GM18861 (cell line): Measurements from ENCODE around the gene CACNA1C.

Experiments
- ATAC-seq: cut with Tn5 transposase; IDR thresholded peaks from one replicate; pipeline ENCODE4 v1.9.1; 2021; ENCODE audit not compliant: unreplicated experiment

Gene CACNA1C

GRCh38 chr12:2403221-2403976, 350.6 kb downstream of the CACNA1C start:
- no peak for ATAC-seq

- no peak for ATAC-seq
These were observed 352.3 kb downstream of the CACNA1C start for GRCh38 chr12:2405039-2405438.

- ATAC-seq = no peak
These were observed 354.1 kb downstream of the CACNA1C start for GRCh38 chr12:2406903-2407302.

DNA sequence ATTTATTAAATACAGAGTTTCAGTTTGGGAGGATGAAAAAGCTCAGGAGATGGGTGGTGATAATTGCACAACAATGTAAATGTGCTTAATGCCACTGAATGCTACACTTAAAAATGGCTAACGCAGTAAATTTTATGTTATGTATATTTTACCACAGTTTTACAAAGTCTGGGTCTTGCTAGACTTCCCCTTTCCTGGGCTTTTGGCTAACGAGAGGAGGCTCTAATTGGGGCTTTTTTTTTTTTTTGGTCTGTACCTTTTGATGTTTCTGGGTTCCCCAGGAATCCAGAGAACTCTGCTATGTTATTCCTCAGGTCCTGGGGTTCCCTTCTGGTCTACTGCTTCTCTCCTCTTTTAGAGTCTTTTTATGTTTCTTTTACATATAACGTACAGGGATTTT, 355.5 kb downstream of the CACNA1C start:
- ATAC-seq = no peak

DNA sequence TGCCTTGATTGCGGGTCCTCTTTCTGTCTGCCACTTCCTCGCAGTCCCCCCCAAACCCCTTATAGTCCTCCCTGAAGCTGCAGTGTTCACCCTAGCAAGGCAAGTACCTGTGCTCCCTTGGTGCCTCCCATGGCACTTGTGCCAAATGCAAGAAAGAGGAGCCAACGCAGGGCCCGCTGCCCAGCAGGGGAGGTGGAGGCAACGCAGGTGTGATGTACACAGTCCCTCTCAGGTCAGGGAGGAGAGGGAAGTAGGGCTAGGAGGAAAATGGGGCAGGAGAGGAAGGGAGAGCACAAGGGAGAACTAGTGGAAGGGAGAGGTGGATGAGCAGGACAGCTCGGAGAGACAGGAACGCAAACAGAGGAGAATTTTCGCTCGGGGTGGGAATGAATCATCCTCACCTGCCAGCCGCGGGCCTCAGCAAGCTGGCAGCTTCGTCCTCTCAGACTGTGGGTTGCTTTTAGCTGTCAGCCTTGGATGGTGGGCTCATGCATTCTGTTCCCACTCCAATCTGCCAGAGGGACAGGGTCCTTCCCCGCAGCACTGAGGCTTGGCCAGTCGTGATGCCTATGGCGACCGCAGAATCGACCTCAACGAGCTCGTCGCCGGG, 357.0 kb downstream of the CACNA1C start:
- no peak for ATAC-seq

DNA sequence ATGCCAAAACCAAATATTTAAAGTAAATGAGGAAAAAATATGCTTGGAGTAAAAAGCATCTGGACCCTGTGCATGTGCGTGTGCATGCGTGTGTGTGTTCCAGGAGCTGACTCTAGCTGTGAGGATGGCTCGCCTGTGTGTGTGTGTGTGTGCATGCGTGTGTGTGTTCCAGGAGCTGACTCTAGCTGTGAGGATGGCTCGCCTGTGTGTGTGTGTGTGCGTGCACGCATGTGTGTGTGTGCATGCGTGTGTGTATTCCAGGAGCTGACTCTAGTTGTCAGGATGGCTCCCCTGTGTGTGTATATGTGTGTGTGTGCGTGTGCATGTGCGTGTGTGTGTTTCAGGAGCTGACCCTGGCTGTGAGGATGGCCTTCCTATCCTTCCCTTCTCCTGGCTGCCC, 357.7 kb downstream of the CACNA1C start:
- ATAC-seq = no peak

DNA sequence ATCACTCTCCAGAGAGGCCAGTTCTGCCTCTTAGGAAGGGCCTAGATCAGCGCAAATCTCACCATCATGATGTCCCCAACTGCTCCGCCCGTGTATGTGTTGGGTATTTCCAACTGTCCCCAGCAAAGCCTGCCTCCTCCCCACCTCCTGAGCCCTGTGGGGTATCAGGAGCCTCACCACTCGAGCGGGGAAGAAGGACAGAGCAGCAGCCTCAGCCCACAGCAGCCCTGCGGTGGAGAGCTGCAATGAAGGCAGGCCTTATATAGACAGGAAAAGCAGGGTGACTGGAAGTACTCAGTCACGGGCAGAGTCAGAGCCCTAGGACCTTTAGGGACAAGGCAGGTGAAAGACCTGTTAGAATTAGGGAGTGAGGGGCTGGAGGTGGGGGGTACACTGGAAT, 358.2 kb downstream of the CACNA1C start:
- no peak for ATAC-seq

DNA sequence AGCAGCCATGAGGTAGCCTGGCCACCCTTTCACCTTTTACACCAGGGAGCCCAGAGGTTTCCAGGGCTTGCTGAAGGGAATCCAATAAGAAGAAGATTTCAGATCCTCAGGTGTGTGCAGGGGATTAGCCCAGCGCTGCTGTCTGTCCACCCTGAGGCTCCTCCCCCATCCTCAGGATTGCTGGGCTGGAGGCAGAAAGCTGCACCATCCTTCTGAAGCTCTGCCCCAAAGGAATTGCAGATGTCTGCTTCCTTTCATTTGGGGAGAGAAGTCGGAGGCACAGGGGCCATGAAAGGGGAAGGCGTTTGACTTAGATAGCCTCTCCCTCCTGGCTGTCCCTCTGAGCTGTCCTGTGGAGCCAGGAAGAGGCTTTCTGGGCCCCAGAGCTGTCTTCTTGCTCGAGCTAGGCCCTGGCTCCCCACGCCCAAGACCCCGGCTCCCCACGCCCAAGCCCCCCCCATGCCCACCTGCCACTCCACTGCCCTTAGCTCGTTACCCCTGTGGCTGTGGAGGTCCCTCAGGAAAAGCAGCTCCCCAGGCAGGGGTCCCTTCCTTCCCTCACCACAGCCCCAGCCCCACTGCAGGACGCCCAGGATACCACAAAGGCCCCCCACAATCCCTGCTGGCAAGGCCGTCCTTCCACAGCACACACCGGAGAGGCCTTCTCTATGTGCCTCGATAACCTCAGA, 359.0 kb downstream of the CACNA1C start:
- no peak for ATAC-seq

DNA sequence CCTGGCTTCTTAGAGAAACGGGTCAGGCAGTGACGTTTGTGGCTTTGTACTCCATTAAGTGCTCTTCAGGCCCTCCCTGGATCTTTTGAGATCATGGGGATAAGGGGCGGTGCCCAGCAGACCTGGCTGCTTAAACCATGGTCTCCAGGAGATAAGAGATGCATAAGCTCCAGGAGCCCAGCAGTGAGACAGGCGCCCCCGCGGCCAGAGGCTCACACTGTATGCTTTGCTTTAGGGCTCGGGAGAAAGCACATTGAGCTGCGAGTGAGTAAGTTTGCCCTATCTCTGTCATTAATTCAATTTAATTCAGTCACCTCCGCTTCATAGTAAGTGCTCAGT, 359.5 kb downstream of the CACNA1C start:
- no peak for ATAC-seq

DNA sequence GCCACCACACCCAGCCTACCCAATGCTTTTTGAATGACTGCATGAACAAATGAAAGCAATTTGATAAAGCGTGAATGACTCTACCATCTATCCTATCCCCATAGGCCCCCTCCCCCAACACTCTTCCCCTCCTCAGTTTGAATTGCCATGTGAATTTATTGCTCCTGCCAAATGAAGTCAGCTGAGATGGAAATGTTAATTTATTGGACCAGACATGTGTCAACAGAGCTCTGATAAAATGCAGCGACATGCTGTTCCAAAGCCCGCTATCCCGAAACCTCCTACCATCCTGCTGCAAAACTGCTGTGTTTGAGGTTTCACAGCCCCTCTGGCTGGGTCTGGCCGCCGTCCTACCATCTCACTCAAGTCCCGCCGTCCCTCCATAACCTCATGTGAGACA, 360.5 kb downstream of the CACNA1C start:
- no peak for ATAC-seq

GRCh38 chr12:2413999-2414792, 361.4 kb downstream of the CACNA1C start:
- no peak for ATAC-seq

- ATAC-seq = no peak
These were observed 362.2 kb downstream of the CACNA1C start for GRCh38 chr12:2414810-2415567.

GRCh38 chr12:2415568-2415944, 362.8 kb downstream of the CACNA1C start:
- no peak for ATAC-seq

DNA sequence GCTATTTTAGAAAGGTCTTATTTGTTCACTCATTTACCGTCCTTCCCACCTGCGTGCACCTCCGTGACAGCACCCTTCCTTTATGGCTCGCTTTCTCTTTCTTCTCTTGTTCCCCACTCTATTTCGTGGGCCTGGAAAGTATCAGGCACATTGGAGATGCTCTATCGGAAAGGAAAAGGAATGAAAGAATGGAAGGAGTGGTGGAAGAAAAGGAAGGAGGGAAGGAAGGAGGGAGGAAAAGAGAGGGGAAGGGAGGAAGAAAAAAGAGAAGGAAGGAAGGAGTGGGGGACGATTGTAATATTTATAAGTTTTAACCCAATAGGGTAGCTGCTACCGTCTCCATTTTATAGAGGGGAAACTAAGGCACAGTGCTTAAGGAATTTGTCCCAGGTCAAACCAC, 363.4 kb downstream of the CACNA1C start:
- no peak for ATAC-seq

DNA sequence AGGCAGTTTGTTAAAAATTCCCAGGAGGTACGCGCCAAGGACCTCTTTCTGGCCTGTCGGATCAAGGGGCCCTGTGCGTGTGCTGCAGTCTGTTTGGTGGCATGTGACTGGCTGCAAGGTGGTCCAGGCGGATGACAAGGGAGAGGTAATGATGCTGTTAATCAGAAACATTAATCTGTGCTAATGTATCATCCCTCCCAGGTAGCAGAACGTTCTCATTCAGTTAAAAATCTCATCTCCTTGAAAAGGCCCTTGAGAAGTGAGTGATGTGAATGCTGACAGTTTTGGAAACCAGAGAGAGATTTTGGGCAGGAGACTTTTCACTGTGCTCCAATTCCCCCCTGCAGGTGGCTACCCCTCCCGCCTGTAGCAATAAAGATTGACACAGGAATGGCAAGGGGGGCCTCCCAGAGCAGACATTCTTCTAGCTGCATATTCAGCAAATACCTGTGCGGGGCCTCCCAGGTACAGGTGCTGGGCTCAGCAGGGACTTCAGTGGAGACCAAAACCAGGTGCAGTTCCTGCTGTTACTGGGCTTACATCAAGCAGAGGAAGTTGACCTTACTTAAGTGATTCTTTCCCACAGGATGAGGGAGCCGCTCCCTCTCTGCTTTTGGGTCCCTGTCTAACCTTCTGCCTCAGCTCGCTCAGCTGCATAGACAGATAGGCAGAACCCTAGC, 364.8 kb downstream of the CACNA1C start:
- ATAC-seq = no peak

GRCh38 chr12:2418579-2418978, 365.8 kb downstream of the CACNA1C start:
- ATAC-seq = no peak

DNA sequence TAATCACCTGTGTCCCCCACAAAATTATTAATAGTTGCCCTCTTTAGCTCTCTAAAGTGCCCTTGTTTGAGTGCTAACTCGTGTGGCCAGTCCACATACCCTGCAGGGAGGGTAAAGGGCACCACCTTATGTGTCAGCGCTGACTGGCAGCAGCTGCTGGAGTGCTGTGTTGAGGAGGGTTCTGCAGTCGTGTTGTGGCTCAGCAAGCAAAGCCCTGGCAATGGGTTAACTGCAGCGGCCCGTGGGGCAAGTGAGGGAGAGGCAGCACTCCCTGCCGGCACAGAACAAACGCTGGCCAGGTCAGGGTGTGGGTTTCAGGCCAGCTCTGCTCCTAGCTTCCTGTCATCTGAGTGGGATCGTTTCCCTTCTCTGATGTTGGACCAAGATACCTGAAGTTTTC, 369.8 kb downstream of the CACNA1C start:
- no peak for ATAC-seq

DNA sequence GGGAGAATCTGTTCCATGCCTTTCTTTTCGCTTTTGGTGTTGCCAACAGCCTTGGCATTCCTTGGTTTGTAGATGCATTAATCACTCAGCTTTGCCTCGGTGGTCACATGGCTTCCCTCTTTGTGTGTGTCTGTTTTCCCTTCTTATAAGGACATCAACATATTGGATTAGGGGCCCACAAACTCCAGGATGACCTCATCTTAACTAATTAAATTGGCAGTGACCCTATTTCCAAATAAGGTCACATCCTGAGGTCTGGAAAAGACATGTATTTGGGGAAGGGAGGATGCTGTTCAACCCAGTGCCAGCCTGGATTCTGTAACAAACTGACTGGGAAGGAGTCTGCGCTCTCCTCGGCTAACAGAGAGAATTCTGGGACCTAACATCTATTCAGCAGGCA, 376.2 kb downstream of the CACNA1C start:
- ATAC-seq = no peak

DNA sequence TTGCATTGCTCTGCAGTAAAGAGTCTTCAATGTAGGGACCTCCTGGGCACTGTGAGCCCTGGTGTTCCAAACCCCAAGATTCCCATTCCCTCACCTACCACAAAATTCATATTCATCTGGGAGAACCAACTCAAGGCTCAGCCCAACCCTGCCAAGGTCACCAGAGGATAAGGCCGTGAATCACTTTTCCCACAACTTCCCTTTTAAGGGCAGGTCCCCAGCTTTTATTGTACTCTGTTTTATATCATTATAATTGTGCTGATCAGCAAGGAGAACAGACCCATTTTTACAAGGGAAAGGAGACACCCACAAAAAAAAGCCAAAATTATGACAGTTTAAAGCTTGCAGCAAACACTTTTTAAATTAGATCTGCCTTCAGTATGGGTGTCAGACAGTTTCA, 379.0 kb downstream of the CACNA1C start:
- no peak for ATAC-seq

- no peak for ATAC-seq
These were observed 380.1 kb downstream of the CACNA1C start for GRCh38 chr12:2432856-2433255.
